ENCODE data around the gene AKT1. TPM values are rescaled to one million over a fixed set of nuclear protein-coding genes. Genes with fewer than 3 reads are reported as not detected.

Gene AKT1
- total and polyA plus RNA-seq, 2 of the 13 experiments (the other 11 are each of a cell fraction or from before 2014, with no cell fraction given): 96.2 to 116 TPM

DNA sequence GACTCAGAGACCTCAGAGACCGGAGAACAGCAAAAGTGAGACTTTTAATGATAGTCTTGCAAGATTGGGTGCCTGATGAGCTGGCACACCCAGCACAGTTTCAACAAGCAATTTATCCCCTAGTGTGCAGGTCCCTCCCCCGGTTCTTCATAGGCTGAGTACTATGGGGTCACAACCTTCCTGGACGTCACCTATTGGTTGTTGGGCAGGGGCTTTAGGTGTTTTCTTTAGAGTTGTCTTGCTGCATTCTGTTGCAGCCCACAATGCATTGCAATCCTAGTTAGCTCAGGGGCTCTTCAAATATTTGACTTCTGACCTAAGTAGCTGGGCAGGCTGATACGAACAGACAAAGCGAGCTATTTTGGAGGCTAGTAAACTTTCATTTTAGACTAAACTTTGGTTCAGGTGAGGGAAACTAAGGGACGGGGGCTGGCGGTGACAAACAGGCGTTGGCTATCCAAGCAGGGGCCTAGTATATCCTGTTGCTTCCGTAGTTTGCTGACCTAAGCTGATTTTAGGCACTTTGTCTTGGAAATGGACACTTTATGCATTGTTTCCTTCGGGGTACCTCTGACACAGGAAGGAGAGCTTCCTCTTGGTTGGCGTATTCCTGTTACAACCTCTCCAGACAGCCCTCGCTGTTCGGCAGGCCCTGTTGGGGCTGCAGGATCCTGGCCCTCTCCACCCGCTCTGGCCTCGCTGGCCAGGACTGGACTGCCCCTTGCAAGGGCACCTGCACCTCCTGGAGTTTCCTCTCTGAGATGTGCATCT is 28.5 kb downstream of the AKT1 start (continued):
- no peak for TF ChIP-seq MTF1 (CRISPR knock-in tag; IDR thresholded peaks at IDR 0.05)
- TF ChIP-seq, protein P1, sequence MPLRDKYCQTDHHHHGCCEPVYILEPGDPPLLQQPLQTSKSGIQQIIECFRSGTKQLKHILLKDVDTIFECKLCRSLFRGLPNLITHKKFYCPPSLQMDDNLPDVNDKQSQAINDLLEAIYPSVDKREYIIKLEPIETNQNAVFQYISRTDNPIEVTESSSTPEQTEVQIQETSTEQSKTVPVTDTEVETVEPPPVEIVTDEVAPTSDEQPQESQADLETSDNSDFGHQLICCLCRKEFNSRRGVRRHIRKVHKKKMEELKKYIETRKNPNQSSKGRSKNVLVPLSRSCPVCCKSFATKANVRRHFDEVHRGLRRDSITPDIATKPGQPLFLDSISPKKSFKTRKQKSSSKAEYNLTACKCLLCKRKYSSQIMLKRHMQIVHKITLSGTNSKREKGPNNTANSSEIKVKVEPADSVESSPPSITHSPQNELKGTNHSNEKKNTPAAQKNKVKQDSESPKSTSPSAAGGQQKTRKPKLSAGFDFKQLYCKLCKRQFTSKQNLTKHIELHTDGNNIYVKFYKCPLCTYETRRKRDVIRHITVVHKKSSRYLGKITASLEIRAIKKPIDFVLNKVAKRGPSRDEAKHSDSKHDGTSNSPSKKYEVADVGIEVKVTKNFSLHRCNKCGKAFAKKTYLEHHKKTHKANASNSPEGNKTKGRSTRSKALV (CRISPR knock-in tag; IDR thresholded peaks at IDR 0.05): no peak
- no peak for TF ChIP-seq AKAP8 (CRISPR knock-in tag; IDR thresholded peaks at IDR 0.05)
- peak in 1 of 2 experiments; percentile 79; a peak in 2 of 4 replicates for TF ChIP-seq KLF16 (CRISPR knock-in tag; IDR thresholded peaks at IDR 0.05)
- TF ChIP-seq, protein P2, sequence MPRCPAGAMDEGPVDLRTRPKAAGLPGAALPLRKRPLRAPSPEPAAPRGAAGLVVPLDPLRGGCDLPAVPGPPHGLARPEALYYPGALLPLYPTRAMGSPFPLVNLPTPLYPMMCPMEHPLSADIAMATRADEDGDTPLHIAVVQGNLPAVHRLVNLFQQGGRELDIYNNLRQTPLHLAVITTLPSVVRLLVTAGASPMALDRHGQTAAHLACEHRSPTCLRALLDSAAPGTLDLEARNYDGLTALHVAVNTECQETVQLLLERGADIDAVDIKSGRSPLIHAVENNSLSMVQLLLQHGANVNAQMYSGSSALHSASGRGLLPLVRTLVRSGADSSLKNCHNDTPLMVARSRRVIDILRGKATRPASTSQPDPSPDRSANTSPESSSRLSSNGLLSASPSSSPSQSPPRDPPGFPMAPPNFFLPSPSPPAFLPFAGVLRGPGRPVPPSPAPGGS (CRISPR knock-in tag; IDR thresholded peaks at IDR 0.05): no peak; the same call in 1 of the 2 replicates
- no peak for TF ChIP-seq MAF1 (CRISPR knock-in tag; IDR thresholded peaks at IDR 0.05; ENCODE audit: borderline replicate concordance)
- TF ChIP-seq, protein P3, sequence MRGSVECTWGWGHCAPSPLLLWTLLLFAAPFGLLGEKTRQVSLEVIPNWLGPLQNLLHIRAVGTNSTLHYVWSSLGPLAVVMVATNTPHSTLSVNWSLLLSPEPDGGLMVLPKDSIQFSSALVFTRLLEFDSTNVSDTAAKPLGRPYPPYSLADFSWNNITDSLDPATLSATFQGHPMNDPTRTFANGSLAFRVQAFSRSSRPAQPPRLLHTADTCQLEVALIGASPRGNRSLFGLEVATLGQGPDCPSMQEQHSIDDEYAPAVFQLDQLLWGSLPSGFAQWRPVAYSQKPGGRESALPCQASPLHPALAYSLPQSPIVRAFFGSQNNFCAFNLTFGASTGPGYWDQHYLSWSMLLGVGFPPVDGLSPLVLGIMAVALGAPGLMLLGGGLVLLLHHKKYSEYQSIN (CRISPR knock-in tag; IDR thresholded peaks at IDR 0.05; ENCODE audit: borderline replicate concordance): no peak
- peak; percentile 43; the same call in 1 of the 2 replicates for TF ChIP-seq MAFG (CRISPR knock-in tag; IDR thresholded peaks at IDR 0.05)
- TF ChIP-seq ZNF777 (CRISPR knock-in tag; IDR thresholded peaks at IDR 0.05): no peak
- TF ChIP-seq CBX2 (IDR thresholded peaks at IDR 0.05; ENCODE audit: low read depth, low read length): no peak
- no peak for TF ChIP-seq CBX2 (CRISPR knock-in tag; IDR thresholded peaks at IDR 0.05; ENCODE audit: low read depth)
- TF ChIP-seq, protein P4, sequence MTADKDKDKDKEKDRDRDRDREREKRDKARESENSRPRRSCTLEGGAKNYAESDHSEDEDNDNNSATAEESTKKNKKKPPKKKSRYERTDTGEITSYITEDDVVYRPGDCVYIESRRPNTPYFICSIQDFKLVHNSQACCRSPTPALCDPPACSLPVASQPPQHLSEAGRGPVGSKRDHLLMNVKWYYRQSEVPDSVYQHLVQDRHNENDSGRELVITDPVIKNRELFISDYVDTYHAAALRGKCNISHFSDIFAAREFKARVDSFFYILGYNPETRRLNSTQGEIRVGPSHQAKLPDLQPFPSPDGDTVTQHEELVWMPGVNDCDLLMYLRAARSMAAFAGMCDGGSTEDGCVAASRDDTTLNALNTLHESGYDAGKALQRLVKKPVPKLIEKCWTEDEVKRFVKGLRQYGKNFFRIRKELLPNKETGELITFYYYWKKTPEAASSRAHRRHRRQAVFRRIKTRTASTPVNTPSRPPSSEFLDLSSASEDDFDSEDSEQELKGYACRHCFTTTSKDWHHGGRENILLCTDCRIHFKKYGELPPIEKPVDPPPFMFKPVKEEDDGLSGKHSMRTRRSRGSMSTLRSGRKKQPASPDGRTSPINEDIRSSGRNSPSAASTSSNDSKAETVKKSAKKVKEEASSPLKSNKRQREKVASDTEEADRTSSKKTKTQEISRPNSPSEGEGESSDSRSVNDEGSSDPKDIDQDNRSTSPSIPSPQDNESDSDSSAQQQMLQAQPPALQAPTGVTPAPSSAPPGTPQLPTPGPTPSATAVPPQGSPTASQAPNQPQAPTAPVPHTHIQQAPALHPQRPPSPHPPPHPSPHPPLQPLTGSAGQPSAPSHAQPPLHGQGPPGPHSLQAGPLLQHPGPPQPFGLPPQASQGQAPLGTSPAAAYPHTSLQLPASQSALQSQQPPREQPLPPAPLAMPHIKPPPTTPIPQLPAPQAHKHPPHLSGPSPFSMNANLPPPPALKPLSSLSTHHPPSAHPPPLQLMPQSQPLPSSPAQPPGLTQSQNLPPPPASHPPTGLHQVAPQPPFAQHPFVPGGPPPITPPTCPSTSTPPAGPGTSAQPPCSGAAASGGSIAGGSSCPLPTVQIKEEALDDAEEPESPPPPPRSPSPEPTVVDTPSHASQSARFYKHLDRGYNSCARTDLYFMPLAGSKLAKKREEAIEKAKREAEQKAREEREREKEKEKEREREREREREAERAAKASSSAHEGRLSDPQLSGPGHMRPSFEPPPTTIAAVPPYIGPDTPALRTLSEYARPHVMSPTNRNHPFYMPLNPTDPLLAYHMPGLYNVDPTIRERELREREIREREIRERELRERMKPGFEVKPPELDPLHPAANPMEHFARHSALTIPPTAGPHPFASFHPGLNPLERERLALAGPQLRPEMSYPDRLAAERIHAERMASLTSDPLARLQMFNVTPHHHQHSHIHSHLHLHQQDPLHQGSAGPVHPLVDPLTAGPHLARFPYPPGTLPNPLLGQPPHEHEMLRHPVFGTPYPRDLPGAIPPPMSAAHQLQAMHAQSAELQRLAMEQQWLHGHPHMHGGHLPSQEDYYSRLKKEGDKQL (CRISPR knock-in tag; IDR thresholded peaks at IDR 0.05; ENCODE audit: low read depth): no peak
- TF ChIP-seq POGZ (CRISPR knock-in tag; IDR thresholded peaks at IDR 0.05): no peak; the same call in 1 of the 2 replicates
- TF ChIP-seq, protein P5, sequence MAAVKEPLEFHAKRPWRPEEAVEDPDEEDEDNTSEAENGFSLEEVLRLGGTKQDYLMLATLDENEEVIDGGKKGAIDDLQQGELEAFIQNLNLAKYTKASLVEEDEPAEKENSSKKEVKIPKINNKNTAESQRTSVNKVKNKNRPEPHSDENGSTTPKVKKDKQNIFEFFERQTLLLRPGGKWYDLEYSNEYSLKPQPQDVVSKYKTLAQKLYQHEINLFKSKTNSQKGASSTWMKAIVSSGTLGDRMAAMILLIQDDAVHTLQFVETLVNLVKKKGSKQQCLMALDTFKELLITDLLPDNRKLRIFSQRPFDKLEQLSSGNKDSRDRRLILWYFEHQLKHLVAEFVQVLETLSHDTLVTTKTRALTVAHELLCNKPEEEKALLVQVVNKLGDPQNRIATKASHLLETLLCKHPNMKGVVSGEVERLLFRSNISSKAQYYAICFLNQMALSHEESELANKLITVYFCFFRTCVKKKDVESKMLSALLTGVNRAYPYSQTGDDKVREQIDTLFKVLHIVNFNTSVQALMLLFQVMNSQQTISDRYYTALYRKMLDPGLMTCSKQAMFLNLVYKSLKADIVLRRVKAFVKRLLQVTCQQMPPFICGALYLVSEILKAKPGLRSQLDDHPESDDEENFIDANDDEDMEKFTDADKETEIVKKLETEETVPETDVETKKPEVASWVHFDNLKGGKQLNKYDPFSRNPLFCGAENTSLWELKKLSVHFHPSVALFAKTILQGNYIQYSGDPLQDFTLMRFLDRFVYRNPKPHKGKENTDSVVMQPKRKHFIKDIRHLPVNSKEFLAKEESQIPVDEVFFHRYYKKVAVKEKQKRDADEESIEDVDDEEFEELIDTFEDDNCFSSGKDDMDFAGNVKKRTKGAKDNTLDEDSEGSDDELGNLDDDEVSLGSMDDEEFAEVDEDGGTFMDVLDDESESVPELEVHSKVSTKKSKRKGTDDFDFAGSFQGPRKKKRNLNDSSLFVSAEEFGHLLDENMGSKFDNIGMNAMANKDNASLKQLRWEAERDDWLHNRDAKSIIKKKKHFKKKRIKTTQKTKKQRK (IDR thresholded peaks at IDR 0.05; ENCODE audit: low read length): no peak
- 0 out of 2 replicates have a peak, but pooled peaks have one; percentile 44 for TF ChIP-seq GZF1 (CRISPR knock-in tag; IDR thresholded peaks at IDR 0.05)
